ENCODE data around the gene ATP2A1. TPM values are rescaled to one million over a fixed set of nuclear protein-coding genes. Genes with fewer than 3 reads are reported as not detected.
A peak's percentile ranks its signal among the peaks of the same experiment; 100 is the strongest.

Gene ATP2A1
- total and polyA plus RNA-seq, 2 donors (not counting 3 experiments of a cell fraction or from before 2014, with no cell fraction given), result 1.2 to 2.5 TPM

DNA sequence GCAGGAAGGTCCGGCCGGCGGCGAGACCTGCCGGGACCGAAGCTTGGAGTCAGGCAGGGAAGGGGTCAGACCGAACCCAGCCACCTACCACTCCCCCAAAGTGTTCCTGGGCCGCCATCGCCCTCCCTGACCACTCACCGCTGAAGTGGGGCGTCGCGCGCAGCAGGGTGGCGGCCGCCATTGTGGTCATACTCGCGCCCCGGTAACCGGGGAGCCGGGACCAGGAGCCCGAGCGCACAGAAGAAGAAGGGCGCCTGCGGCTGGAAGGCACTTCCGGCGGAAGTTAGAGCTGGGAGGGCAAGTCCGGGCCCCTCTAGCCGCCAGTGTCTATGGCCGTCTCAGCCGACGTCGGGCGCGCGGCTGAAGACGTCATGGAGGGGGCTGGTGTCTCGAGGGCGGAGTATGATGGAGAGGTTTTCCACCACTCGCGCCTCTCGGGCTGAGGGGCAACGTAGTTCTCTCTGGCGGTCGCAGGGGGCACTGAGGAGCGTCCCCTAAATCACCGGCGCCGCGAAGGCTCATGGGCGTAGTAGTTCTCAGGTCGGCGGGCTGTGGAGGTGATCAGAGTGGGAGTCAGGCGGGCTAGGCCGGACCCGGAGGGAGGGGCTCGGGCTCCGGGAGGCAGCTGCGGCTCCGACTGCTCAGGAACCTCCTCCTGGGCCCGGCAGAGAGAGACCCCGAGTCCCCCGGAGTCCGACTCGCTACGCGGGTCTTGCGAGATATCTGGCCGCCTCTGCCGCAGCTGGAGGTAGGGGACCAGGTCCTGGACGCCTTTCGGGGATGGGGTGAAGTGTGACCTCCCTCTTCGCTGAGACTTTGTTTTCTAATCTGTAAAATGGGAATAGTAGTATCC lies 32.0 kb upstream of the ATP2A1 start, which contains the start of gene TUFM:
Gene TUFM, minus strand, starts transcription at position 269 of the 853 bp plus-strand sequence. Its CDS starts 79 bp downstream, at position 190.
- Histone ChIP-seq H3K9ac (replicated peaks; ENCODE audit: extremely low read depth, insufficient read depth, low read length) (peak within 1 kb of the TSS; percentile 82), H3K79me2 (ENCODE audit: control insufficient read depth, insufficient read depth, low read length) (peaks cover 27% of the 10 kb centered on the region), H3K4me3 (replicated peaks in 1 of 3; ENCODE audit: insufficient read depth in 1 of 3, low read depth in 1 of 3, low read length in 3 of 3) (peak within 1 kb of the TSS; percentile 54 to 84 (median 67)), H3K9me1 (replicated peaks; ENCODE audit: control insufficient read depth, extremely low read depth, insufficient read depth, low read length) (no peaks in the 10 kb centered on the region), H3K27me3 (ENCODE audit: control insufficient read depth in 2 of 2, insufficient read depth in 2 of 2, low read length in 2 of 2) (no peaks in the 10 kb centered on the region), H3K4me1 (ENCODE audit: control insufficient read depth, extremely low read depth, insufficient read depth, low read length) (peaks cover 13% of the 10 kb centered on the region), H3K27ac (ENCODE audit: insufficient read depth, low read depth, low read length) (peak within 1 kb of the TSS; percentile 42), H3K36me3 (ENCODE audit: control insufficient read depth in 2 of 2, extremely low read depth in 1 of 2, insufficient read depth in 2 of 2, low read length in 2 of 2) (peaks cover 9 to 23% of the 10 kb centered on the region in 2 experiments), H3K9me3 (replicated peaks; ENCODE audit: control insufficient read depth, insufficient read depth, low read length) (no peaks in the 10 kb centered on the region), H2AFZ (ENCODE audit: low read depth, low read length) (peak within 1 kb of the TSS; percentile 66), H4K20me1 (replicated peaks; ENCODE audit: control insufficient read depth, extremely low read depth, insufficient read depth, low read length) (no peaks in the 10 kb centered on the region), H3K4me2 (ENCODE audit: insufficient read depth, low read length) (peak within 1 kb of the TSS; percentile 85)
- no TSS peak for BruUV-seq (replicated peaks)
- TF ChIP-seq CTCF (IDR thresholded peaks at IDR 0.05; ENCODE audit: extremely low read depth in 1 of 2, insufficient read depth in 1 of 2, low read depth in 1 of 2, low read length in 2 of 2), result peak; percentile 70 to 83
- TF ChIP-seq MYC (IDR thresholded peaks at IDR 0.05; ENCODE audit: low read depth, low read length), result no peak
- TF ChIP-seq POLR2A (IDR thresholded peaks at IDR 0.05; ENCODE audit: low read depth, low read length), result peak; percentile 87
- peak; percentile 96 for TF ChIP-seq POLR2AphosphoS5 (IDR thresholded peaks at IDR 0.05; ENCODE audit: insufficient read depth, low read depth, low read length)
- POLR2A ChIA-PET, result interaction anchor here (0.6 to 2.3 kb wide), 3 partner anchors 9 to 23 kb away, joined by 3 to 13 read pairs (median 7); partner anchors contain the start of genes ATXN2L and SH2B1
- DNase-seq (ENCODE audit: low read depth, low spot score), result peak; percentile 99
- dilution Hi-C loops (cut with MboI; ENCODE audit: extremely low pct_ligation_motif_present, low sequenced_read_pairs), result no loop called here
- FAIRE-seq, result peak; percentile 94
- CTCF ChIA-PET, result interaction anchor here (0.7 to 3.1 kb wide), 10 partner anchors 10 to 128 kb away, joined by 3 to 20 read pairs (median 4); partner anchors contain the start of genes ATXN2L and SH2B1
- intact Hi-C loops (cut with micrococcal nuclease), result loop anchor here (1.0 kb wide), 5 partner anchors 17 to 104 kb away; partner anchors contain the start of genes NFATC2IP, RABEP2 and SH2B1
